ENCODE results near the gene SRSF4.

GRCh38 chr1:29169976-29170375 is 11.7 kb downstream of the SRSF4 start:
- TF ChIP-seq CTCF (IDR thresholded peaks at IDR 0.05): no peak
- no peak for TF ChIP-seq POLR2A (IDR thresholded peaks at IDR 0.05)

Measured in right lobe of liver (tissue), 4 donors.